Caco-2 (cell line): ENCODE results near the gene ALDH7A1. TPM values are rescaled to one million over a fixed set of nuclear protein-coding genes. Genes with fewer than 3 reads are reported as not detected.

Source experiments
- BruUV-seq: library from RNA; stranded (reverse); fragments of 400-500 nt; replicated peaks from 2 replicates; lab custom pipeline; 2021; lab: Mats Ljungman, UMichigan
- CTCF ChIA-PET: fragments of 300-600 bp; sonication (Branson Sonifier 250); formaldehyde crosslinking; loops from one replicate; lab custom pipeline; 2022; ENCODE audit warnings: antibody characterized with exemption; lab: Charles Lee
- POLR2A ChIA-PET: fragments of 300-600 bp; sonication (Branson Sonifier 250); formaldehyde crosslinking; loops from one replicate; lab custom pipeline; 2022; ENCODE audit warnings: antibody characterized with exemption; lab: Charles Lee
- DNase-seq, 2 experiments: peaks; one replicate each; pipeline versions ENCODE4 v3.0.0 to v3.0.0-alpha.2; 2020 to 2022
- H3K27me3 ChIP-seq: replicated peaks from 2 replicates; pipeline ENCODE4 v1.6.0; 2011; ENCODE audit warnings: low read length; ENCODE audit not compliant: control insufficient read depth, insufficient read depth
- H3K36me3 ChIP-seq: 2 replicates; pipeline ENCODE4 v1.5.1; 2011; ENCODE audit warnings: low read length; ENCODE audit not compliant: control insufficient read depth, insufficient read depth
- H3K4me1 ChIP-seq: fragments of 250-450 bp; sonication (Bioruptor Pico); 2 replicates; pipeline ENCODE4 v1.5.1; 2020; ENCODE audit warnings: mild to moderate bottlenecking
- H3K4me3 ChIP-seq: 2 replicates; pipeline ENCODE4 v1.5.1; 2011; ENCODE audit warnings: low read depth, mild to moderate bottlenecking, control low read depth, low read length
- H3K9me3 ChIP-seq: fragments of 250-450 bp; sonication (Bioruptor Pico); 2 replicates; pipeline ENCODE4 v1.5.1; 2020; ENCODE audit warnings: mild to moderate bottlenecking, moderate library complexity
- H3K27ac Mint-ChIP-seq: one replicate; pipeline ENCODE4 v1.8.0; 2022; ENCODE audit warnings: mixed read lengths; ENCODE audit not compliant: unreplicated experiment
- H3K27me3 Mint-ChIP-seq: one replicate; pipeline ENCODE4 v1.8.0; 2022; ENCODE audit warnings: mixed read lengths; ENCODE audit not compliant: insufficient read depth, unreplicated experiment
- H3K36me3 Mint-ChIP-seq: one replicate; pipeline ENCODE4 v1.8.0; 2022; ENCODE audit warnings: mild to moderate bottlenecking, mixed read lengths; ENCODE audit not compliant: insufficient read depth, unreplicated experiment
- H3K4me1 Mint-ChIP-seq: one replicate; pipeline ENCODE4 v1.8.0; 2022; ENCODE audit warnings: low read depth, mixed read lengths; ENCODE audit not compliant: unreplicated experiment
- H3K4me3 Mint-ChIP-seq: one replicate; pipeline ENCODE4 v1.8.0; 2022; ENCODE audit warnings: mild to moderate bottlenecking, moderate library complexity, mixed read lengths; ENCODE audit not compliant: unreplicated experiment
- H3K9me3 Mint-ChIP-seq: one replicate; pipeline ENCODE4 v1.8.0; 2022; ENCODE audit warnings: mixed read lengths; ENCODE audit not compliant: unreplicated experiment
- CTCF ChIP-seq, 2 experiments: fragments of 200-600 bp in 1 of 2; IDR thresholded peaks; 1 replicate in 1 of 2; 2 replicates in 1 of 2; pipeline versions ENCODE4 v1.5.1 to v1.8.0; 2011 to 2022; ENCODE audit warnings: antibody characterized with exemption in 1 of 2, control low read depth in 1 of 2, inconsistent platforms in 1 of 2, low read depth in 1 of 2, low read length in 1 of 2, mild to moderate bottlenecking in 1 of 2, moderate library complexity in 1 of 2; ENCODE audit not compliant: insufficient read depth in 1 of 2, severe bottlenecking in 1 of 2, unreplicated experiment in 1 of 2
- intact Hi-C: fragments of 100-400 bp; cut with micrococcal nuclease; formaldehyde crosslinking; loops from one replicate; pipeline ENCODE4 v1.10.0; 2022; ENCODE audit not compliant: unreplicated experiment
- total RNA-seq: library from RNA; stranded (reverse); gene quantifications from 2 replicates; pipeline ENCODE4 v1.2.3, GENCODE V29; 2022

Gene ALDH7A1
- total RNA-seq, 1 experiment from 2014 or later = 204 TPM

GRCh38 chr5:126481243-126481642, 113.8 kb downstream of the ALDH7A1 start:
- no peaks in the 10 kb centered on the region for H3K27me3 Mint-ChIP-seq
- DNase-seq = no peak
- Histone ChIP-seq H3K27me3 (no peaks in the 10 kb centered on the region), H3K36me3 (no peaks in the 10 kb centered on the region; the same call in 1 of the 2 replicates), H3K4me3 (no peak overlapping the region), H3K4me1 (no peaks in the 10 kb centered on the region), H3K9me3 (no peaks in the 10 kb centered on the region)
- peaks cover 8% of the 10 kb centered on the region for H3K4me1 Mint-ChIP-seq
- H3K27ac Mint-ChIP-seq = no peak overlapping the region
- ChIA-PET CTCF (interaction anchor here (0.6 kb wide), 1 partner anchor 18 kb away, joined by 3 read pairs; no protein-coding TSS in a partner anchor), POLR2A (no interaction called here)
- no peaks in the 10 kb centered on the region for H3K9me3 Mint-ChIP-seq
- BruUV-seq = no TSS peak
- intact Hi-C loops = no loop called here
- H3K4me3 Mint-ChIP-seq = no peak overlapping the region
- peaks cover 7% of the 10 kb centered on the region for H3K36me3 Mint-ChIP-seq
- no peak for TF ChIP-seq CTCF (IDR thresholded peaks at IDR 0.05; ENCODE audit: insufficient read depth in 1 of 2, low read depth in 1 of 2, low read length in 1 of 2, severe bottlenecking in 1 of 2, unreplicated experiment in 1 of 2)

Other genes with a start within 250 kb of the ALDH7A1 start
- gene GRAMD2B, start 171.8 kb downstream of the ALDH7A1 start, total RNA-seq = 3.0 TPM in 2 replicates
- gene PHAX, start 5.7 kb upstream of the ALDH7A1 start, total RNA-seq = 38.7 and 41.3 TPM in 2 replicates
- gene LMNB1, start 181.9 kb upstream of the ALDH7A1 start, total RNA-seq = 143 and 152 TPM in 2 replicates